ENCODE measurements around the gene CTSK. TPM values are rescaled to one million over a fixed set of nuclear protein-coding genes. Genes with fewer than 3 reads are reported as not detected.

CTSK gene
- total RNA-seq, 2 experiments from 2014 or later = 2.4 to 2.6 TPM

DNA sequence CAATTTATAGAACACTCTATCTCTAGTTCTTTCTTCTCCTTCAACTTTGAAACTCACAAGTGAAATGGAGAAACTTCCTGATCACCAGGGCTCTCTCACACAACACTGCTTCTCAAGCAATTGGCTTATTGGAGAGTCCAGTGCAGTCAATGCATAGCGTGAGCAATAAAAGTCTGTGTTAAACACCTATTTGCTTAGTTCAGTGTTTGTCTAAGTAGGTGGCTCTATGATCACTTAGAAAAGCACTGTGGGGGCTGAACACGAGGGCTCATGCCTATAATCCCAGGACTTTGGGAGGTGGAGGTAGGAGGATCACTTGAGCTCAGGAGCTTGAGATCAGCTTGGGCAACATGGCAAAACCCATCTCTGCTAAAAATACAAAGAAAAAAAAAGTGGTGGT, 54.6 kb downstream of the CTSK start:
- no peak for DNase-seq
- H3K36me3 Mint-ChIP-seq = peaks cover 8% of the 10 kb centered on the region
- H3K27me3 Mint-ChIP-seq = no peaks in the 10 kb centered on the region
- no peaks in the 10 kb centered on the region for H3K4me1 Mint-ChIP-seq
- H3K4me3 Mint-ChIP-seq = no peak overlapping the region
- H3K9me3 Mint-ChIP-seq = no peaks in the 10 kb centered on the region
- H3K27ac Mint-ChIP-seq = no peak overlapping the region

DNA sequence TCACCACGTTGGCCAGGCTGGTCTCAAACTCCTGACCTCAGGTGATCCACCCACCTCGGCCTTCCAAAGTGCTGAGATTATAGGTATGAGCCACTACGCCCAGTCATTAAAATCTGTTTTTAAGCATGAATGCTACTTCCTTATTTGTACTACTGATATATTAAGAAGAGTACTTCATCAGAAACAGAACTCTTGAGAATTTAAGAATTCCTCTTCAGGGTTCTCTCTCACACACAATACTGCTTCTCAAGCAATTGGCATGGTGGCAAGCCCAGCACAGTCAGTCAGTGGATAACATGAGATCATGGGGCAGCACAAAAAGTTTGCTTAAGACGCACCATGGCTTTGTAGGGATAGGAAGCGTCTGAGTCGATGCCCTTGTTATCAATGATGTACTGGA, 56.6 kb downstream of the CTSK start:
- no peak overlapping the region for H3K27ac Mint-ChIP-seq
- no peaks in the 10 kb centered on the region for H3K4me1 Mint-ChIP-seq
- no peak overlapping the region for H3K4me3 Mint-ChIP-seq
- no peak for DNase-seq
- no peaks in the 10 kb centered on the region for H3K9me3 Mint-ChIP-seq
- peaks cover 8% of the 10 kb centered on the region for H3K36me3 Mint-ChIP-seq
- H3K27me3 Mint-ChIP-seq = no peaks in the 10 kb centered on the region

DNA sequence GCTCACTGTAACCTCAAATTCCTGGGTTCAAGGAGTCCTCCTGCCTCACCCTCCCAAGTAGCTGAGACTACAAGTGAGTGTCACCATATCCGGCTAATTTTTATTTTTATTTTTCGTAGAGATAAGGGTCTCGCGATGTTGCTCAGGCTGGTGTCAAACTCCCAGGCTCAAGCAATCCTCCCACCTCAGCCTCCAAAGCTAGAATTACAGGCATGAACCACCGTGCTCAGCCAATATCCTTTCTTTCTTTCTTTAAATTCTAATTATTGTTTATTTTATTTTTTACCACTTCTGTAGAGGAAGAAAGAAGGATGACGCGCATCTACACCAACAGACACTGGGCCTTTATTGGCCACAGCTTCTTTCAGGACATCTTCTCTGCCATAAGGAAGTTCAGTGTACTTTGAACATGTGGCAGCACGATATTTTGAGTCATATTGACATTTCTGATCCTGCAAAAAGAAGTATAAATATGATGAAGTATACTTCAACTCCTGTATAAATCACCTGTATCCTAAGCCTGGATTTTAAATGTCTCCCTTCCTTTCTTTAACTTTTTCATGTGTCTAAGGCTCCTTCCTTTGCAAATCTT, 58.2 kb downstream of the CTSK start:
- H3K4me1 Mint-ChIP-seq = no peaks in the 10 kb centered on the region
- no peak overlapping the region for H3K4me3 Mint-ChIP-seq
- no peak overlapping the region for H3K27ac Mint-ChIP-seq
- H3K36me3 Mint-ChIP-seq = peaks cover 7% of the 10 kb centered on the region
- DNase-seq = no peak
- H3K27me3 Mint-ChIP-seq = no peaks in the 10 kb centered on the region
- no peaks in the 10 kb centered on the region for H3K9me3 Mint-ChIP-seq

- Mint-ChIP-seq H3K9me3 (no peaks in the 10 kb centered on the region), H3K27ac (no peak overlapping the region), H3K4me3 (no peak overlapping the region), H3K4me1 (no peaks in the 10 kb centered on the region), H3K27me3 (no peaks in the 10 kb centered on the region), H3K36me3 (peaks cover 7% of the 10 kb centered on the region)
- DNase-seq = no peak
These were observed 59.0 kb downstream of the CTSK start for GRCh38 chr1:150748878-150749719.

Other genes starting within 250 kb of the CTSK start
- 100 to 1,000 TPM; 209 to 217 TPM for gene MCL1, start 228.7 kb downstream of the CTSK start, total RNA-seq
- gene ENSA, start 178.6 kb downstream of the CTSK start, total RNA-seq = 100 to 1,000 TPM; 195 to 214 TPM
- 10 to 100 TPM; 15.2 to 15.8 TPM for gene GOLPH3L, start 111.1 kb downstream of the CTSK start, total RNA-seq
- not detected for gene HORMAD1, start 87.4 kb downstream of the CTSK start, total RNA-seq
- 10 to 100 TPM; 38.5 to 38.9 TPM for gene CTSS, start 42.5 kb downstream of the CTSK start, total RNA-seq
- gene ARNT, start 68.3 kb upstream of the CTSK start, total RNA-seq = 10 to 100 TPM; 38.5 to 39.2 TPM
- not detected for gene CTXND2, start 78.9 kb upstream of the CTSK start, total RNA-seq
- gene SETDB1, start 118.1 kb upstream of the CTSK start, total RNA-seq = 10 to 100 TPM; 40.4 to 51.1 TPM
- gene CERS2, start 166.6 kb upstream of the CTSK start, total RNA-seq = 100 to 1,000 TPM; 160 to 166 TPM
- gene ANXA9, start 174.0 kb upstream of the CTSK start, total RNA-seq = not detected
- 10 to 100 TPM in 1 of 2 experiments, 1 to 10 TPM in 1; 9.4 to 11.6 TPM for gene MINDY1, start 198.6 kb upstream of the CTSK start, total RNA-seq
- gene PRUNE1, start 200.2 kb upstream of the CTSK start, total RNA-seq = 10 to 100 TPM; 13.0 to 14.4 TPM
- gene BNIPL, start 228.3 kb upstream of the CTSK start, total RNA-seq = under 1 TPM; 0.52 to 0.54 TPM
- gene C1orf56, start 239.5 kb upstream of the CTSK start, total RNA-seq = 1 to 10 TPM; 1.1 to 1.2 TPM

Data from activated naive CD8-positive, alpha-beta T cell treated with anti-CD3 and anti-CD28 coated beads for 36 hours (primary cell).